HepG2 (cell line): ENCODE measurements around the gene MYO7B. TPM values are rescaled to one million over a fixed set of nuclear protein-coding genes. Genes with fewer than 3 reads are reported as not detected.

Source experiments
- ATAC-seq: fragments of 200-7000 bp; cut with Tn5 transposase; 3 replicates; pipeline ENCODE4 v1.9.1; 2020; ENCODE audit warnings: mild to moderate bottlenecking, moderate library complexity
- BruUV-seq: library from RNA; stranded (reverse); fragments of 400-500 nt; replicated peaks from 2 replicates; lab custom pipeline; 2021; lab: Mats Ljungman, UMichigan
- CTCF ChIA-PET: fragments of 300-600 bp; formaldehyde crosslinking; extraction: SDS; loops from one replicate; lab custom pipeline; 2021; ENCODE audit warnings: low total read pairs, inconsistent platforms, low intra/inter-chr PET ratio; lab: Yijun Ruan, JAX
- POLR2A ChIA-PET: fragments of 350-600 bp; sonication (Branson Sonifier 250); formaldehyde crosslinking; loops from one replicate; lab custom pipeline; 2020; ENCODE audit warnings: antibody characterized with exemption, inconsistent platforms; lab: Yijun Ruan, JAX
- DNase-seq: peaks from one replicate; pipeline ENCODE4 v3.0.0-alpha.2; 2015; ENCODE audit warnings: low spot score
- FAIRE-seq: peaks from 3 replicates; lab custom pipeline; 2011; peaks lifted over from hg19 to GRCh38; lab: Jason Lieb, UNC
- H2AFZ ChIP-seq: one replicate; pipeline ENCODE4 v1.6.1; 2011; ENCODE audit warnings: low read length, inconsistent platforms
- H3K27ac ChIP-seq: fragments of 300-600 bp; 3 replicates; pipeline ENCODE4 v1.8.0; 2011; ENCODE audit warnings: mixed run types, mild to moderate bottlenecking, mixed read lengths, low read length, inconsistent platforms; ENCODE audit not compliant: insufficient read depth; ENCODE audit errors: extremely low read length
- H3K27me3 ChIP-seq, 2 experiments: fragments of 200-600 bp in 1 of 2; 2 replicates in 1 of 2; 3 replicates in 1 of 2; pipeline versions ENCODE4 v1.6.0 to v1.8.0; 2011; ENCODE audit warnings: low read length in 2 of 2, mild to moderate bottlenecking in 2 of 2, moderate library complexity in 2 of 2, inconsistent platforms in 1 of 2; ENCODE audit not compliant: insufficient read depth in 2 of 2, control insufficient read depth in 1 of 2
- H3K36me3 ChIP-seq, 2 experiments: fragments of 200-600 bp in 1 of 2; replicated peaks in 1 of 2; 2 replicates in 1 of 2; 3 replicates in 1 of 2; pipeline versions ENCODE4 v1.5.1 to v1.8.0; 2011; ENCODE audit warnings: low read length in 2 of 2, inconsistent platforms in 1 of 2; ENCODE audit not compliant: insufficient read depth in 2 of 2, control insufficient read depth in 1 of 2
- H3K4me1 ChIP-seq: 2 replicates; pipeline ENCODE4 v1.5.1; 2012; ENCODE audit warnings: low read length, inconsistent platforms; ENCODE audit not compliant: insufficient read depth
- H3K4me2 ChIP-seq: 2 replicates; pipeline ENCODE4 v1.6.0; 2011; ENCODE audit warnings: low read depth, low read length, inconsistent platforms
- H3K4me3 ChIP-seq, 3 experiments: fragments of 200-600 bp in 1 of 3; sonication (generic), shearing (Covaris generic) in 1 of 3; replicated peaks in 1 of 3; 2 replicates each; pipeline ENCODE4 v1.5.1; 2011 to 2016; ENCODE audit warnings: low read length in 3 of 3, inconsistent platforms in 2 of 3, low read depth in 2 of 3, mild to moderate bottlenecking in 2 of 3, control low read depth in 1 of 3, mixed read lengths in 1 of 3; ENCODE audit not compliant: insufficient read depth in 1 of 3
- H3K79me2 ChIP-seq: one replicate; pipeline ENCODE4 v1.6.1; 2011; ENCODE audit warnings: low read length, inconsistent platforms; ENCODE audit not compliant: insufficient read depth
- H3K9ac ChIP-seq: 2 replicates; pipeline ENCODE4 v1.6.0; 2011; ENCODE audit warnings: mild to moderate bottlenecking, low read depth, low read length, inconsistent platforms; ENCODE audit not compliant: insufficient read depth
- H3K9me3 ChIP-seq: 2 replicates; pipeline ENCODE4 v1.5.1; 2012; ENCODE audit warnings: mild to moderate bottlenecking, low read length
- H4K20me1 ChIP-seq: 2 replicates; pipeline ENCODE4 v1.6.0; 2011; ENCODE audit warnings: inconsistent platforms, mild to moderate bottlenecking, low read length, moderate library complexity; ENCODE audit not compliant: insufficient read depth
- CREBL2 ChIP-seq: sonication (generic); formaldehyde crosslinking; IDR thresholded peaks from 2 replicates; pipeline ENCODE4 v1.8.1; 2023; ENCODE audit warnings: missing genetic modification reagents, mild to moderate bottlenecking, borderline replicate concordance
- DR1 ChIP-seq: sonication (generic); formaldehyde crosslinking; IDR thresholded peaks from 2 replicates; pipeline ENCODE4 v1.8.0; 2021; ENCODE audit warnings: mild to moderate bottlenecking, missing genetic modification reagents, inconsistent platforms
- HMGA1 ChIP-seq: sonication (generic); formaldehyde crosslinking; conservative IDR thresholded peaks from 2 replicates; pipeline ENCODE4 v1.4.0; 2020; ENCODE audit warnings: missing genetic modification reagents
- JDP2 ChIP-seq: sonication (generic); formaldehyde crosslinking; IDR thresholded peaks from 2 replicates; pipeline ENCODE4 v1.8.1; 2022; ENCODE audit warnings: missing genetic modification reagents, borderline replicate concordance
- KLF13 ChIP-seq: sonication (generic); formaldehyde crosslinking; IDR thresholded peaks from 2 replicates; pipeline ENCODE4 v1.4.0; 2020; ENCODE audit warnings: mild to moderate bottlenecking, missing genetic modification reagents
- LRRFIP1 ChIP-seq: sonication (generic); formaldehyde crosslinking; conservative IDR thresholded peaks from 2 replicates; pipeline ENCODE4 v1.4.0; 2020; ENCODE audit warnings: missing genetic modification reagents
- MEIS2 ChIP-seq: sonication (generic); formaldehyde crosslinking; IDR thresholded peaks from 2 replicates; pipeline ENCODE4 v1.9.0; 2021; ENCODE audit warnings: mild to moderate bottlenecking, missing genetic modification reagents
- MIER2 ChIP-seq: IDR thresholded peaks from 2 replicates; pipeline ENCODE4 v1.6.1; 2016; ENCODE audit warnings: missing biosample characterization, missing genetic modification reagents
- NFKBIZ ChIP-seq: IDR thresholded peaks from 2 replicates; pipeline ENCODE4 v1.6.1; 2018; ENCODE audit warnings: missing genetic modification reagents, missing compliant biosample characterization
- USF2 ChIP-seq, 2 experiments: sonication (generic) in 1 of 2; formaldehyde crosslinking in 1 of 2; IDR thresholded peaks; 2 replicates each; pipeline versions ENCODE4 v1.5.1 to v1.6.1; 2011 to 2020; ENCODE audit warnings: borderline replicate concordance in 1 of 2, low read depth in 1 of 2, low read length in 1 of 2, mild to moderate bottlenecking in 1 of 2, missing genetic modification reagents in 1 of 2, moderate library complexity in 1 of 2
- ZNF10 ChIP-seq: sonication (generic); formaldehyde crosslinking; IDR thresholded peaks from 2 replicates; pipeline ENCODE4 v1.4.0; 2020; ENCODE audit warnings: mild to moderate bottlenecking, low read depth, missing genetic modification reagents, borderline replicate concordance
- ZNF180 ChIP-seq: sonication (generic); formaldehyde crosslinking; IDR thresholded peaks from 2 replicates; pipeline ENCODE4 v1.4.0; 2020; ENCODE audit warnings: low read depth, missing genetic modification reagents, borderline replicate concordance
- ZNF292 ChIP-seq: sonication (generic); formaldehyde crosslinking; IDR thresholded peaks from 2 replicates; pipeline ENCODE4 v1.8.1; 2022; ENCODE audit warnings: mild to moderate bottlenecking, low read depth, missing genetic modification reagents, borderline replicate concordance
- ZNF441 ChIP-seq: sonication (generic); formaldehyde crosslinking; IDR thresholded peaks from 2 replicates; pipeline ENCODE4 v1.7.0; 2021; ENCODE audit warnings: missing genetic modification reagents, borderline replicate concordance
- WGBS: methylation state at CpG from one replicate; pipeline ENCODE4 v1.1.6; 2017; ENCODE audit warnings: low lambda C conversion rate; 5-methylcytosine and 5-hydroxymethylcytosine counted together
- in situ Hi-C: cut with HindIII; loops from 2 replicates; pipeline ENCODE4 v1.10.0; 2017; ENCODE audit warnings: low pct_unique_long_range_greater_than_20kb; ENCODE audit not compliant: extremely low pct_ligation_motif_present
- intact Hi-C: fragments of 100-400 bp; cut with micrococcal nuclease; formaldehyde crosslinking; loops from one replicate; pipeline ENCODE4 v1.10.0; 2022; ENCODE audit not compliant: unreplicated experiment
- polyA plus RNA-seq, 8 experiments: library from polyadenylated mRNA; depleted of rRNA in 3 of 8; stranded (reverse) in 7 of 8; unstranded in 1 of 8; fragments of >200 nt; fragmentation: Illumina TruSeq in 4 of 8; extraction: Trizol in 4 of 8; gene quantifications; 2 replicates each; pipeline versions ENCODE4 v1.2.1 to v1.2.3, GENCODE V29; 2011 to 2016; ENCODE audit warnings: low read depth in 4 of 8, missing spikeins in 1 of 8, mixed read lengths in 1 of 8; ENCODE audit not compliant: insufficient read depth in 1 of 8
- total RNA-seq, 5 experiments: library from RNA; depleted of rRNA; stranded (reverse); fragments of >200 nt; fragmentation: Illumina TruSeq; extraction: Trizol; gene quantifications; 2 replicates each; pipeline ENCODE4 v1.2.3, GENCODE V29; 2016; ENCODE audit warnings: low read depth in 1 of 5

Gene MYO7B
- total and polyA plus RNA-seq, 2 of the 13 experiments (the other 11 are each of a cell fraction or from before 2014, with no cell fraction given): not detected

DNA sequence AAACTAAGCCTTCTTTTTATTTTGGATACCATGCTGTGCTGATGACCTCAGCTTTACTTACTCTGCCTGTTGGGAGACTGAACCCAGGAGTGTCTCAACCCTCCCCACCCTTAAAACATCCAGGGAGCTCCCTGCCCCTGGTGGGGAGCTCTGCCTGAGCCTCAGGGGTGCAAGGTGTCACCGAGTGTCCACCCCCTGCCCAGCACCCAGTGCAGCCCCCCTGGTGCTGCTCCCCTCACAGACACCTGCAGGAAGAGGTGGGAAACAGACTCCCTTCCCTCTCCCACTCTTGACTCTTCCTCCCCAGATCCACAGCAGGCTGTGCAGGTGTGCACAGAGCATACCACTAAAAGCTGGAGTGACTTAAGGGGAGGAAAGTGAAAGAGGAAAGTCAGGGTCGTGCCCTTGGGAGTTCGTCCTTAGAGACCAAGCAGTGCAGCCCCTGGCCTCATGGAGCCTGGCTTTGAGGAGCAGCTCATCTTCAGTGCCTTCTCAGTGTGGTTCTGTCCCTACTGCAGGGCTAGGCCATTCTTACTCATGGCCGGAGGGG, 51.3 kb downstream of the MYO7B start:
- Histone ChIP-seq H3K36me3 (no peaks in the 10 kb centered on the region), H3K4me3 (no peak overlapping the region), H3K27me3 (peaks cover 10 to 51% of the 10 kb centered on the region in 2 experiments), H3K27ac (no peak overlapping the region), H3K4me2 (no peak overlapping the region), H2AFZ (no peak overlapping the region)
- in situ Hi-C loops: no loop called here
- POLR2A ChIA-PET: no interaction called here
- no peak for FAIRE-seq
- no peak for DNase-seq
- no peak for ATAC-seq
- no peak for TF ChIP-seq USF2 (IDR thresholded peaks at IDR 0.05; ENCODE audit: low read depth, low read length)
- TF ChIP-seq USF2 (CRISPR knock-in tag; IDR thresholded peaks at IDR 0.05; ENCODE audit: borderline replicate concordance): no peak
- no peak for TF ChIP-seq NFKBIZ (CRISPR knock-in tag)
- TF ChIP-seq KLF13 (CRISPR knock-in tag): no peak
- TF ChIP-seq HMGA1 (CRISPR knock-in tag): no peak
- TF ChIP-seq ZNF180: no peak
- no peak for TF ChIP-seq DR1
- no peak for TF ChIP-seq CREBL2 (CRISPR knock-in tag)
- TF ChIP-seq ZNF441 (CRISPR knock-in tag): no peak
- TF ChIP-seq LRRFIP1: no peak
- TF ChIP-seq MEIS2 (CRISPR knock-in tag): no peak
- TF ChIP-seq ZNF10 (CRISPR knock-in tag): no peak
- no peak for TF ChIP-seq MIER2 (CRISPR knock-in tag)
- no peak for TF ChIP-seq JDP2
- no peak for TF ChIP-seq ZNF292
- TF ChIP-seq, all 625 proteins: peak for 0
- H3K9ac ChIP-seq: no peak overlapping the region
- CTCF ChIA-PET: no interaction called here
- no TSS peak for BruUV-seq
- no peaks in the 10 kb centered on the region for H3K79me2 ChIP-seq
- H4K20me1 ChIP-seq: no peaks in the 10 kb centered on the region
- intact Hi-C loops: no loop called here
- H3K4me1 ChIP-seq: peaks cover 10% of the 10 kb centered on the region
- H3K9me3 ChIP-seq: no peaks in the 10 kb centered on the region
- WGBS: 19% methylated on average over 4 of the region's 4 CpGs
